ENCODE data around the gene RNF141.

The RNF141 gene

GRCh38 chr11:10490032-10490397, 51.0 kb downstream of the RNF141 start:
- DNase-seq (ENCODE audit: low read depth) = no peak
- TF ChIP-seq, protein P1, sequence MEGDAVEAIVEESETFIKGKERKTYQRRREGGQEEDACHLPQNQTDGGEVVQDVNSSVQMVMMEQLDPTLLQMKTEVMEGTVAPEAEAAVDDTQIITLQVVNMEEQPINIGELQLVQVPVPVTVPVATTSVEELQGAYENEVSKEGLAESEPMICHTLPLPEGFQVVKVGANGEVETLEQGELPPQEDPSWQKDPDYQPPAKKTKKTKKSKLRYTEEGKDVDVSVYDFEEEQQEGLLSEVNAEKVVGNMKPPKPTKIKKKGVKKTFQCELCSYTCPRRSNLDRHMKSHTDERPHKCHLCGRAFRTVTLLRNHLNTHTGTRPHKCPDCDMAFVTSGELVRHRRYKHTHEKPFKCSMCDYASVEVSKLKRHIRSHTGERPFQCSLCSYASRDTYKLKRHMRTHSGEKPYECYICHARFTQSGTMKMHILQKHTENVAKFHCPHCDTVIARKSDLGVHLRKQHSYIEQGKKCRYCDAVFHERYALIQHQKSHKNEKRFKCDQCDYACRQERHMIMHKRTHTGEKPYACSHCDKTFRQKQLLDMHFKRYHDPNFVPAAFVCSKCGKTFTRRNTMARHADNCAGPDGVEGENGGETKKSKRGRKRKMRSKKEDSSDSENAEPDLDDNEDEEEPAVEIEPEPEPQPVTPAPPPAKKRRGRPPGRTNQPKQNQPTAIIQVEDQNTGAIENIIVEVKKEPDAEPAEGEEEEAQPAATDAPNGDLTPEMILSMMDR (conservative IDR thresholded peaks at IDR 0.05; ENCODE audit: low read length) = no peak
- no peak overlapping the region for H3K4me3 ChIP-seq (ENCODE audit: low read length)

- TF ChIP-seq, protein P1 (conservative IDR thresholded peaks at IDR 0.05; ENCODE audit: low read length) = no peak
- no peak overlapping the region for H3K4me3 ChIP-seq (ENCODE audit: low read length)
- no peak for DNase-seq (ENCODE audit: low read depth)
Measured at GRCh38 chr11:10488934-10489691, 51.9 kb downstream of the RNF141 start.

DNA sequence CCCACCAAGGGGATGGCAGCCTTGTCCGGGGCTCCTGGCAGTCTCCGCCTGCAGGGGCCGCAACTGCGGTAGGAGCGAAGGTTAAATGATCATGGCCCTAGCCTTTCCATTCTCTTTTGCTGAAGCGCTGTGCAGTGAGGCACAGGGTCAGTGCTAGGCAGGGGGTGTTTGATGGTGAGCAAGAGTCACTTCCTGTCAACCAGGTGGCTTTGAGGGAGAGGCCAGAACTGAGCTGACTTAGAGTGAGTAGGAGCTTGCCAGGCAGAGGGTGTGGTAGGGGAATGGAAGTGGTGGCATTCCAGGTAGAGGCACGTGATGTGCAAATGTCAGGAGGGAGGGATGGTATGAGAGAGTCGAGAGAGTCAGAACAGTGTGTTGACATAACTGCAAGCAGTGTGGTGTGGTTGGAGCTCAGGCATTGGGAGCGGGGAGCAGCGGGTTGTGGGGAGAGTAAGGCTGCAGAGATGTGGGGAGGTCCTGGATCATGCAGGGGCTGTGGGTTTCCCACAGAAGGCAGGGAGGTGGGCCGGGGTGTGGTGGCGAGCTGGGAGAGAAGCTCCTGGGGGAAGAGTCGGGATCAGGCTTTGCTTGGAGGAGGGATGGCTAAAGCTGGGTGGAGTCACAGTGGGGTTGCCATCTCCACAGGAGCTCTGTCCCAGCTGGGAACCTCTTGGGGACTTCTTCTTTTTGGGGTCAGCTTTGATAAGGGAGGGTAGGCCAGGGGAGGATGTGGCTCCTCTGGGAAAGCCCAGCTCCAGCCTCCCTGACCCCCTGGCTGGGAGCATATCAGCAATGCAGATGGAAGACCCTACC, 52.7 kb downstream of the RNF141 start:
- TF ChIP-seq, protein P1 (conservative IDR thresholded peaks at IDR 0.05; ENCODE audit: low read length) = no peak
- H3K4me3 ChIP-seq (ENCODE audit: low read length) = no peak overlapping the region
- no peak for DNase-seq (ENCODE audit: low read depth)

- TF ChIP-seq, protein P1 (conservative IDR thresholded peaks at IDR 0.05; ENCODE audit: low read length) = no peak
- no peak for DNase-seq (ENCODE audit: low read depth)
Measured at GRCh38 chr11:10487002-10487647, 53.9 kb downstream of the RNF141 start.

DNA sequence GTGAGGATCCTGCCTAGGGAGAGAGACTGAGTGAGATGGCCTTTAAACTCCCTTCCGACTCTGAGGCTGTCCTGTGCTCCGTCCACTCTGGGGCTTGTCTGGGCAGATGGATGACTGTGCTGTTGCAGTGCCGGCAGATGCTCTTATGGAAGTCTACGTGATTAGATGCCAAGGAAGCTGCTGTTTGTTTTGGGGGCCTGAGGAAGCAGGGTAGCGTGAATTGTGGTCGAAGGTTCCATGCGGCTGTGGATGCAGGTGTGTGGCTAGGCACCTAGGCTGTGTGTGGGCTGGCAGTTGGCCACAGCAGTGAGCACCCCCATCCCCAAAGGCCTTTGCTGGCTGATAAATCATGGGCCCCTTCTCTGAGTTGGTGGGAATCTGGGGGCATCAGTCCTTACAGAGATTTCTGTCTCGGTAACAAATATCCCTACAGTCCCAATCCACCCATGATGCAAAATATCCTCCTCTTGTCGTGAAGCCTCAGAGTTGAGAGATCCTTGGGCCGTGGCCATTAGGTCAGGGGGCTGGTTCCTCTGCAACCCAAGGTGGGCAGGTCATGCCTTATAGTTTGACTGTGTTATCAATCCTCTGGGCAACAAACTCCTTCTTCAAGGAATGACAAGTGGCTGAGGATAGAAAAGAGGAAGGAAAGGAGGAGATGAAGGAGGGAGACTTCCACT, 54.7 kb downstream of the RNF141 start:
- H3K4me3 ChIP-seq (ENCODE audit: low read length) = no peak overlapping the region
- TF ChIP-seq, protein P1 (conservative IDR thresholded peaks at IDR 0.05; ENCODE audit: low read length) = no peak
- DNase-seq (ENCODE audit: low read depth) = no peak

More at GRCh38 chr11:10487002-10487647, 53.9 kb downstream of the RNF141 start:
- no peak overlapping the region for H3K4me3 ChIP-seq (ENCODE audit: low read length)

DNA sequence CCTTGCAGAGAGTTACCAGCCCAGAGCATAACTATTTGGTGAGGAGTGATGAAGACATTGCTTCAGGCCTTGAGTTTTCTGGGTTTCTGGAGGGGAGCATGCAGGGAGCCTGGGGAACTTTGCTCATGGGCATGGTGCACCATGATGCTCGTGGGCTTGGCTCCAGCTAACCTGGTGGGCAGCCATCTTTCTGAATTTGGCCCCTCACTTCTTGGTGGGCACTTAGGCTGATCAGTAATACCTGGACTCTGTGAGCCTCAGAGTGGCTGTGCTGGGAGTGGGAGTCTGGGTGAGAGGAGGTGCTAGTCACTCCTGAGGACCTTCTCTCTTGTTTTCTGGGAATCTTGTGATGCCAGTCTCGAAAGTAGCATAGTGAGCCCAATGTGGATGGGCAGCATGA, 55.3 kb downstream of the RNF141 start:
- no peak overlapping the region for H3K4me3 ChIP-seq (ENCODE audit: low read length)
- no peak for DNase-seq (ENCODE audit: low read depth)
- TF ChIP-seq, protein P1 (conservative IDR thresholded peaks at IDR 0.05; ENCODE audit: low read length) = no peak

Data from AG10803 (cell line).